Caco-2 (cell line): ENCODE data around the gene P4HA2. TPM values are rescaled to one million over a fixed set of nuclear protein-coding genes. Genes with fewer than 3 reads are reported as not detected.

Experiments
- BruUV-seq: library from RNA; stranded (reverse); fragments of 400-500 nt; replicated peaks from 2 replicates; lab custom pipeline; 2021; lab: Mats Ljungman, UMichigan
- CTCF ChIA-PET: fragments of 300-600 bp; sonication (Branson Sonifier 250); formaldehyde crosslinking; loops from one replicate; lab custom pipeline; 2022; ENCODE audit warnings: antibody characterized with exemption; lab: Charles Lee
- POLR2A ChIA-PET: fragments of 300-600 bp; sonication (Branson Sonifier 250); formaldehyde crosslinking; loops from one replicate; lab custom pipeline; 2022; ENCODE audit warnings: antibody characterized with exemption; lab: Charles Lee
- DNase-seq, 2 experiments: peaks; one replicate each; pipeline versions ENCODE4 v3.0.0 to v3.0.0-alpha.2; 2020 to 2022
- H3K27me3 ChIP-seq: replicated peaks from 2 replicates; pipeline ENCODE4 v1.6.0; 2011; ENCODE audit warnings: low read length; ENCODE audit not compliant: control insufficient read depth, insufficient read depth
- H3K36me3 ChIP-seq: 2 replicates; pipeline ENCODE4 v1.5.1; 2011; ENCODE audit warnings: low read length; ENCODE audit not compliant: control insufficient read depth, insufficient read depth
- H3K4me1 ChIP-seq: fragments of 250-450 bp; sonication (Bioruptor Pico); 2 replicates; pipeline ENCODE4 v1.5.1; 2020; ENCODE audit warnings: mild to moderate bottlenecking
- H3K4me3 ChIP-seq: 2 replicates; pipeline ENCODE4 v1.5.1; 2011; ENCODE audit warnings: low read depth, mild to moderate bottlenecking, control low read depth, low read length
- H3K9me3 ChIP-seq: fragments of 250-450 bp; sonication (Bioruptor Pico); 2 replicates; pipeline ENCODE4 v1.5.1; 2020; ENCODE audit warnings: mild to moderate bottlenecking, moderate library complexity
- H3K27ac Mint-ChIP-seq: one replicate; pipeline ENCODE4 v1.8.0; 2022; ENCODE audit warnings: mixed read lengths; ENCODE audit not compliant: unreplicated experiment
- H3K27me3 Mint-ChIP-seq: one replicate; pipeline ENCODE4 v1.8.0; 2022; ENCODE audit warnings: mixed read lengths; ENCODE audit not compliant: insufficient read depth, unreplicated experiment
- H3K36me3 Mint-ChIP-seq: one replicate; pipeline ENCODE4 v1.8.0; 2022; ENCODE audit warnings: mild to moderate bottlenecking, mixed read lengths; ENCODE audit not compliant: insufficient read depth, unreplicated experiment
- H3K4me1 Mint-ChIP-seq: one replicate; pipeline ENCODE4 v1.8.0; 2022; ENCODE audit warnings: low read depth, mixed read lengths; ENCODE audit not compliant: unreplicated experiment
- H3K4me3 Mint-ChIP-seq: one replicate; pipeline ENCODE4 v1.8.0; 2022; ENCODE audit warnings: mild to moderate bottlenecking, moderate library complexity, mixed read lengths; ENCODE audit not compliant: unreplicated experiment
- H3K9me3 Mint-ChIP-seq: one replicate; pipeline ENCODE4 v1.8.0; 2022; ENCODE audit warnings: mixed read lengths; ENCODE audit not compliant: unreplicated experiment
- CTCF ChIP-seq, 2 experiments: fragments of 200-600 bp in 1 of 2; IDR thresholded peaks; 1 replicate in 1 of 2; 2 replicates in 1 of 2; pipeline versions ENCODE4 v1.5.1 to v1.8.0; 2011 to 2022; ENCODE audit warnings: antibody characterized with exemption in 1 of 2, control low read depth in 1 of 2, inconsistent platforms in 1 of 2, low read depth in 1 of 2, low read length in 1 of 2, mild to moderate bottlenecking in 1 of 2, moderate library complexity in 1 of 2; ENCODE audit not compliant: insufficient read depth in 1 of 2, severe bottlenecking in 1 of 2, unreplicated experiment in 1 of 2
- intact Hi-C: fragments of 100-400 bp; cut with micrococcal nuclease; formaldehyde crosslinking; loops from one replicate; pipeline ENCODE4 v1.10.0; 2022; ENCODE audit not compliant: unreplicated experiment
- total RNA-seq: library from RNA; stranded (reverse); gene quantifications from 2 replicates; pipeline ENCODE4 v1.2.3, GENCODE V29; 2022

P4HA2 gene
- total RNA-seq, 1 experiment from 2014 or later = 41.0 TPM

DNA sequence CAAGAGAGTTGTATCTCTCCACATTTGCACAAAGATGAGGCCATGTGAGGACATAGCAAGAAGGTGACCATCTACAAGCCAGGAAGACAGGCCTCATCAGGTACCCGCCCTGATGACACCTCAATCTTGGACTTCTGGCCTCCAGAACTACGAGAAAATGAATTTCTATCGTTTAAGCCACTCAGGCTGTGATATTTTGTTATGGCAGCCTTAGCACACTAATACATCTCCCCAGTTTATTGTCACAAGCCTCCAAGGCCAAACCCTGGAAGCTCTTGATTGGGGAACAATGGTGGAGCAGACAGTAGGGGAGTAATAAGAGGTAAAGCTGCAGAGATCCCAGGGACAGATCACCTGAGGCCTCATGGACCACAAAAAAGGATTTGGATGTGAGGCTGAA is 7.7 kb upstream of the P4HA2 start:
- no peaks in the 10 kb centered on the region for H3K36me3 ChIP-seq
- Mint-ChIP-seq H3K36me3 (no peaks in the 10 kb centered on the region), H3K27ac (no peak overlapping the region), H3K9me3 (no peaks in the 10 kb centered on the region), H3K27me3 (no peaks in the 10 kb centered on the region), H3K4me3 (no peak overlapping the region), H3K4me1 (no peaks in the 10 kb centered on the region)
- ChIA-PET CTCF (no interaction called here), POLR2A (no interaction called here)
- no peaks in the 10 kb centered on the region for H3K27me3 ChIP-seq
- TF ChIP-seq CTCF (IDR thresholded peaks at IDR 0.05; ENCODE audit: insufficient read depth in 1 of 2, low read depth in 1 of 2, low read length in 1 of 2, severe bottlenecking in 1 of 2, unreplicated experiment in 1 of 2) = no peak
- no peaks in the 10 kb centered on the region for H3K9me3 ChIP-seq
- BruUV-seq = no TSS peak
- DNase-seq = peak in 1 of 2 experiments; percentile 5
- intact Hi-C loops = loop anchor here (5.0 kb wide), 1 partner anchor 37 kb away; no protein-coding TSS in a partner anchor
- no peaks in the 10 kb centered on the region for H3K4me1 ChIP-seq
- H3K4me3 ChIP-seq = no peak overlapping the region

DNA sequence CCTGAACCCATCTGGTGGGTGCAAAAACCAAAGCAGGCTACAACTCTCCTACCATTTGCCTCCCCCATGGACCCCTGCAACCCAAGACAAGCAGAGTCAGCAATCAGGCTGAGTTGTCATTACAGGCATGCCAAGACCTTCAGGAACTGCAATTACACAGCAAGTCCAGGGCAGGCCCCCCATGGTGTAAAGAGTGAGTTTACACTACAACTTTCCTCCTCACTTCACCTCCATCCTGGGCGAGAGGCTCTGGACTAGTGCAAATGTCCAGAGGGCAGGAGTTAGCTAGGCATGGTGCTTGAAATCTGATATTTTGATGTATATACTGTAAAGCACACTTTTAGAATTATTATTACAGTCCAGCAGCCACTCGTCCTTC is 7.0 kb upstream of the P4HA2 start:
- H3K4me3 ChIP-seq = no peak overlapping the region
- H3K36me3 Mint-ChIP-seq = no peaks in the 10 kb centered on the region
- H3K27me3 ChIP-seq = no peaks in the 10 kb centered on the region
- H3K9me3 Mint-ChIP-seq = no peaks in the 10 kb centered on the region
- no peak overlapping the region for H3K4me3 Mint-ChIP-seq
- ChIA-PET CTCF (no interaction called here), POLR2A (no interaction called here)
- H3K4me1 ChIP-seq = no peaks in the 10 kb centered on the region
- peak in 1 of 2 experiments; percentile 9 for DNase-seq
- no peaks in the 10 kb centered on the region for H3K4me1 Mint-ChIP-seq
- H3K36me3 ChIP-seq = no peaks in the 10 kb centered on the region
- intact Hi-C loops = loop anchor here (5.0 kb wide), 1 partner anchor 38 kb away; no protein-coding TSS in a partner anchor
- no peaks in the 10 kb centered on the region for H3K9me3 ChIP-seq
- H3K27me3 Mint-ChIP-seq = no peaks in the 10 kb centered on the region
- no TSS peak for BruUV-seq
- no peak for TF ChIP-seq CTCF (IDR thresholded peaks at IDR 0.05; ENCODE audit: insufficient read depth in 1 of 2, low read depth in 1 of 2, low read length in 1 of 2, severe bottlenecking in 1 of 2, unreplicated experiment in 1 of 2)
- no peak overlapping the region for H3K27ac Mint-ChIP-seq

GRCh38 chr5:132233811-132234683 is 6.4 kb upstream of the P4HA2 start:
- Histone ChIP-seq H3K27me3 (no peaks in the 10 kb centered on the region), H3K4me3 (no peak overlapping the region), H3K9me3 (no peaks in the 10 kb centered on the region), H3K36me3 (no peaks in the 10 kb centered on the region), H3K4me1 (no peaks in the 10 kb centered on the region)
- ChIA-PET POLR2A (no interaction called here), CTCF (no interaction called here)
- H3K9me3 Mint-ChIP-seq = no peaks in the 10 kb centered on the region
- BruUV-seq = no TSS peak
- intact Hi-C loops = no loop called here
- H3K36me3 Mint-ChIP-seq = no peaks in the 10 kb centered on the region
- H3K4me3 Mint-ChIP-seq = no peak overlapping the region
- no peak overlapping the region for H3K27ac Mint-ChIP-seq
- H3K4me1 Mint-ChIP-seq = no peaks in the 10 kb centered on the region
- peak in 1 of 2 experiments; percentile 26 for DNase-seq
- no peaks in the 10 kb centered on the region for H3K27me3 Mint-ChIP-seq
- TF ChIP-seq CTCF (IDR thresholded peaks at IDR 0.05; ENCODE audit: insufficient read depth in 1 of 2, low read depth in 1 of 2, low read length in 1 of 2, severe bottlenecking in 1 of 2, unreplicated experiment in 1 of 2) = no peak
